ENCODE results near the gene RTTN.

Gene RTTN

DNA sequence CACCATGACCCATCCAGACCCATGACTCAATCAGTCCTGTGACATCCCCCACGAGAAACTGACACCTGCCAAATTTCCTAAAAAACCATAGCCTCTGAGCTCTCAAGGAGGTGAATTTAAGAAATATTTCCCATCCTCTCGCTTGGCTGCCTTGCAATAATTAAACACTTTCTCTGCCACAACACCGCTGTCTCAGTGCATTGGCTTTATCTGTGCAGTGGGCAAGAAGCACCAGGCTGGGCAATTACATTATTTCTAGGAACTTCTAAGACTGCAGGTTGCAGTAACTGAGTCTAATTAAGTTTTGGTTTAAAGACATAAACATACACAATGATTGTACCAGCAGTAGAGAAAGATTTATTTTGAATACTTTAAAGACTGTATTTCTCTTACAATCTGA is 22.0 kb upstream of the RTTN start:
- Mint-ChIP-seq H3K4me3 (no peak overlapping the region), H3K4me1 (no peaks in the 10 kb centered on the region), H3K36me3 (no peaks in the 10 kb centered on the region), H3K9me3 (peaks cover 7% of the 10 kb centered on the region), H3K27me3 (peaks cover 14% of the 10 kb centered on the region), H3K27ac (no peak overlapping the region)
- ATAC-seq = no peak

DNA sequence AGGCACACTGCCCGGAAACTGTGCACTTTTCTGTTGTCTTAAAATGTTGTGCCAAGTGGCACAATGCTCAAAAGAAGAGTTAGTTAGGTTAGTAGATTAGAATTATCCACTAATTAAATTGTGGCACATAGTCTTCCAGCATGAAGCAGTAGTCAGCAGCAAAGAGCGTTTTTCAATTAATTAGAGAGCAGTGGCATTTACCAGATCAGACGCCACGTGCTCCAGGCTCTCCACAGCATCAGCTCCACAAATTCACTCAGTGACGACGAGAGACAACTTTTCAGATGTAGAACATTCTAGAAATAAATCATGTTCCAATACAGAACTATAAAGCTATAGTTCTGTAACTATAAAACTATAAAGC is 16.4 kb upstream of the RTTN start:
- Mint-ChIP-seq H3K27me3 (peaks cover 46% of the 10 kb centered on the region), H3K9me3 (no peaks in the 10 kb centered on the region), H3K36me3 (no peaks in the 10 kb centered on the region), H3K27ac (no peak overlapping the region), H3K4me1 (no peaks in the 10 kb centered on the region), H3K4me3 (no peak overlapping the region)
- ATAC-seq = no peak

DNA sequence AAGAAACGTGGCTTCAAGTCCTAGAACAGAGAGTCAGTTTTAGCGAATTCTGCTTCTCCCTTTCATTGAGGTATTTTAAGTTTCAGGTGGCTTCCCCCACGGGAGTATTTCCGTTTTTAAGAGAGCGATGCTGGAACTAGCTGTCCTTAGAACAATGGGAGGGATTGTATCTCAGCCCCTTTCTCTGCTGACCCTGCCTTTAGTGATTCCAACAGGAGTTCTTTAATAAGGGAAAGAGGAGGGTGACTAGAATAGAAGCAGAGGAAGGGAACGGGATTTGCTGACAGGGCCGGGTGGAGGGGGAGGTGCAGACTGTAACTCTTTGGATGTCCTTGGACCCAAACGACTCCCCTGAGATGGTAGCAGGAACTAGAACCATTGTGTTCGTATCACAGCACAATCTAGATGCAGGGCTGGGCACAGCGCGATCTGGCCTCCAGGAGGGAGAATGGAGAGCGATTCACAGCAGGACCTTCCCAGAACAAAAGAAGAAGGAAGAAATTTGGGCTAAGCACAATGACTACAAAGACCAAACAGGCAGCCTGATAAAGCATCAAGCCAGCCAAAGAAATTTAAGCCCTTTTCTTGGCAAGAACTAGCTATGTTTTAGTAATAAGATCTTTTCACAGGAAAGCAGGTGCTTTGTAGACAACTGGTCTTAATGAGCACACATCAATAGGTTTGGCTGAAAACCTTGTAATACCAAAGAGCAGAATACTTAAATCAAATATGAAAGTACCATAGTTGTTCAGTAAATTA is 15.8 kb upstream of the RTTN start:
- Mint-ChIP-seq H3K27me3 (peaks cover 46% of the 10 kb centered on the region), H3K4me1 (no peaks in the 10 kb centered on the region), H3K9me3 (no peaks in the 10 kb centered on the region), H3K27ac (no peak overlapping the region), H3K4me3 (no peak overlapping the region), H3K36me3 (no peaks in the 10 kb centered on the region)
- no peak for ATAC-seq

DNA sequence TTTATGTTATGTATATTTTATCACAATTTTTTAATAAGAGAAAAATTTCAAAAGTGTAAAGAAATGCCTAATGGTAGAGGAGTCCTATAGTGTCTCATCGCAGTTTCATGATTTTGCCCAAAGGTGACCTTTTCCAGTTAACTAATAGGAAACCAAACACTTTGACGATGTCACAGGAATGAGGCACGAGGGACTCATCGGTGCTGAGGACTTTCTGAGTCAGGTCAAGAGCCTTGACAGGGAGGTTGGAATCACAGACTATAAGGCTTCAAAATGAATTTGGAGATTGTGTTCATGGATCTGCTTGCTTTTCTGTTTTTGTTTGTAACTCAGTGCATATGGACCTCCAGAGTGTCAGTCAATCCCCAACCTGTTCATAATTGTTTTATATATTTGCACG is 15.1 kb upstream of the RTTN start:
- no peaks in the 10 kb centered on the region for H3K9me3 Mint-ChIP-seq
- no peak overlapping the region for H3K4me3 Mint-ChIP-seq
- H3K36me3 Mint-ChIP-seq = no peaks in the 10 kb centered on the region
- no peak overlapping the region for H3K27ac Mint-ChIP-seq
- H3K4me1 Mint-ChIP-seq = no peaks in the 10 kb centered on the region
- H3K27me3 Mint-ChIP-seq = peaks cover 46% of the 10 kb centered on the region
- ATAC-seq = no peak

DNA sequence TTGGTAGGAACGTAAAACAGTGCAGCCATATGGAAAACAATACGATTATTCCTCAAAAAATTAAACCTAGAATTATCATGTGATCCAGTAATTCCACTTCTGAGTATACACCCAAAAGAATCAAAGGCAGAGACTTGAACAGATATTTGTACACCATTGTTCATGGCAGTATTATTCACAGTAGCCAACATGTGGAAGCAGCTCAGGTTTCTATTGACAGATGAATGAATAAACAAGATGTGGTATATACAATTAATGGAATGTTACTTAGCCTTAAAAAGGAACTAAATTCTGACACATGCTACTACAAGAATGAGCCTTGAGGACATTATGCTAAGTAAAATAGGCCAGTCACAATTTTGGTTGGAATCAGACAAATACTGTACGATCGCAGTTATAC is 14.2 kb upstream of the RTTN start:
- no peaks in the 10 kb centered on the region for H3K9me3 Mint-ChIP-seq

DNA sequence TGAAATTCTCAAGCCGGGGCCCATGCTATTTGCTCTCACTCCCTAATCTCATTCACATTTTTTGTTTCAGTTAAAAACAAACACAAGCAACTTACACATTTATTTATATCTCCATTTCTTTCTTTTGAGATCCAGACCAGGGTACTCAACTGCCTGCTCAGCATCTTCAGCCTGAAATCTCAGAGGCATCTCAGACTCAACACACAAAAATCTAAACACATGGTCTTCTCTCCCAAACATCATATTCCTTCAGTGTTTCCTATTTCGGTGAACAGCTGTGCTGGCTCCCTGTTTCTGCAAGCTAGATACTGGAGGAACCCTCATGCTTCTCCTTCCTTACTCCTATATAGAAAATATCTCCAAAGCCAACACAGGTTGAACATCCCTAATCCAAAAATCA is 11.3 kb upstream of the RTTN start:
- Mint-ChIP-seq H3K4me3 (no peak overlapping the region), H3K4me1 (no peaks in the 10 kb centered on the region), H3K36me3 (no peaks in the 10 kb centered on the region), H3K27me3 (peaks cover 43% of the 10 kb centered on the region), H3K9me3 (no peaks in the 10 kb centered on the region), H3K27ac (no peak overlapping the region)
- ATAC-seq = no peak

More for the DNA sequence above, 14.2 kb upstream of the RTTN start:
- Mint-ChIP-seq H3K36me3 (no peaks in the 10 kb centered on the region), H3K27me3 (peaks cover 46% of the 10 kb centered on the region), H3K27ac (no peak overlapping the region), H3K4me1 (no peaks in the 10 kb centered on the region), H3K4me3 (no peak overlapping the region)
- ATAC-seq = no peak

DNA sequence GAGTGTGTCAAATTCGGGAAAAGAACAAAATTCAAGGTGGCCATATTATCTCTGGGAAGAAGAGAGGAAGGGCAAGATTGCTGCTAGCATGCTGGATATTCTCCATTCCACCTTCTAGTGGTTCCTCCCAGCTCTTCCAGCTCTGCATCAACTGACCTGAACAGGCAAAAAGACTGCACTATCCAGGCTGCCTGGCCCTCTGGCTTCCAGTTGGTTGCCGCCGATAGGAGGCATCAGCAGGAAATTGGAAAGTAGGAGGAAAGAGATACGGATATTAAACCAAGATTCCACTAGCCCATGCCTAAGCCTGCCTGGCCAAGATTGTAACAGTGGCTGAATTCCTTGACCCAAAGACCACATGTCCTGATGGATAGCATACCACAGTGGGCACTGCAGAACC is 1.7 kb upstream of the RTTN start:
- Mint-ChIP-seq H3K27me3 (peaks cover 5% of the 10 kb centered on the region), H3K4me1 (peaks cover 21% of the 10 kb centered on the region), H3K9me3 (no peaks in the 10 kb centered on the region), H3K36me3 (peaks cover 3% of the 10 kb centered on the region), H3K4me3 (peak overlapping the region; percentile 71), H3K27ac (no peak overlapping the region)
- no peak for ATAC-seq

DNA sequence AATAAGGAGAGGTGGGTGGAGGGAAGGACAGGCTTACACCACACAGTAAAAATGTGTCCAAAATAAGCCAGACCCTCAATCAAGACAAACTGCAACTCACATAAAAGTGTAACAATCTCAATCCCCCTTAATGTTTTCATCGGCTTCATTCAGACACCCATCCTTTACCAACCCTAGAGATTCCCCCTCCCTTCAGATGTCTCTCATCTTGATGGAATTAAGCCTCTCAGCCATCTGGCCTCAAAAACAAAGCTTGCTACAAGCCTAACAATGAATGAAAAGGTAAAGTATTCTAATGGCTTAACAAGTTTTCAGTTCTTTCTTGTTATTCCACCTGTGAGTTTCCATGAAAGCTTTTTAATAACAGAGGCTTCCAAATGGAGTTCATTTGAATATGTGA is 5.2 kb downstream of the RTTN start:
- Mint-ChIP-seq H3K4me3 (no peak overlapping the region), H3K27ac (no peak overlapping the region), H3K36me3 (peaks cover 34% of the 10 kb centered on the region), H3K9me3 (no peaks in the 10 kb centered on the region), H3K4me1 (peaks cover 20% of the 10 kb centered on the region), H3K27me3 (no peaks in the 10 kb centered on the region)
- no peak for ATAC-seq

DNA sequence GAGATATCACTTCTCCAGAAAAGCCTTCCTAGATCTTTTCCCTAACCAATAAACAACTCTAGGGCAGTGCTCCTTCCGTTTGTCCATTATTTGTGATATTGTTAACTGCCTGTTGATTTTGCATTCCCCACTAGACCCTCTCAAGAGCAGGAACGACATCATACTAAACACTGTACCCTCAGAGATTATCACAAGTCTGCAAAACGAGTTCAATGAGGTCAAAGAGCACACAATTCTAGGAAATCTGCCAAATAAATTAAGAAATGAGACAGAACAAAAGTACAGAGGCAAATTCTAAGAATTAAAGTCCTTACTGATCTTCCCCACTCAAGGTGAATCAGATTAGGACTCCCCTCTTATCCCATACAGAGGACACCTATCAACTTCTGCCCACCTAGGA is 7.6 kb downstream of the RTTN start:
- no peak for ATAC-seq
- peaks cover 51% of the 10 kb centered on the region for H3K36me3 Mint-ChIP-seq

DNA sequence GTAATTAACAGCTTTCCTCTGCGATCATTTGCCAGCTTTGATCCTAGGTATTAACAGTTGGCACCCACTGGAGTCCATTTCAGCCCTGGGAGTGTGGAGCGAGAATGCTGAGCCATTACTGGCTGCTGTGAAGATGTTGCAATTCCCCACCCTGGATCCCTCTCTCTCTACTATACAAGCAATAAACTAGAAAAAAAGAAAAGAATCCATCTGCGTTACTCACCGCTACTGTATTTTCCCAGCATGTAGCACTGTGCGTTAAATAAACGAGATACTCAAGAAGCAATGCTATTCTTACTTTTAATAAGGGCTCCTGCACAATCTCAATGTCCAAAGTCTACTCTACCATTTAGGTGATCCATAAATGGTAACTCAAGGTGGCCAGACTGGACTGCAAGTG is 8.5 kb downstream of the RTTN start:
- Mint-ChIP-seq H3K36me3 (peaks cover 47% of the 10 kb centered on the region), H3K9me3 (no peaks in the 10 kb centered on the region), H3K27ac (no peak overlapping the region), H3K4me1 (peaks cover 34% of the 10 kb centered on the region), H3K4me3 (no peak overlapping the region), H3K27me3 (no peaks in the 10 kb centered on the region)
- no peak for ATAC-seq

More for the DNA sequence above, 7.6 kb downstream of the RTTN start:
- peaks cover 34% of the 10 kb centered on the region for H3K4me1 Mint-ChIP-seq
- H3K27ac Mint-ChIP-seq = no peak overlapping the region
- H3K27me3 Mint-ChIP-seq = no peaks in the 10 kb centered on the region
- H3K4me3 Mint-ChIP-seq = no peak overlapping the region
- no peaks in the 10 kb centered on the region for H3K9me3 Mint-ChIP-seq

DNA sequence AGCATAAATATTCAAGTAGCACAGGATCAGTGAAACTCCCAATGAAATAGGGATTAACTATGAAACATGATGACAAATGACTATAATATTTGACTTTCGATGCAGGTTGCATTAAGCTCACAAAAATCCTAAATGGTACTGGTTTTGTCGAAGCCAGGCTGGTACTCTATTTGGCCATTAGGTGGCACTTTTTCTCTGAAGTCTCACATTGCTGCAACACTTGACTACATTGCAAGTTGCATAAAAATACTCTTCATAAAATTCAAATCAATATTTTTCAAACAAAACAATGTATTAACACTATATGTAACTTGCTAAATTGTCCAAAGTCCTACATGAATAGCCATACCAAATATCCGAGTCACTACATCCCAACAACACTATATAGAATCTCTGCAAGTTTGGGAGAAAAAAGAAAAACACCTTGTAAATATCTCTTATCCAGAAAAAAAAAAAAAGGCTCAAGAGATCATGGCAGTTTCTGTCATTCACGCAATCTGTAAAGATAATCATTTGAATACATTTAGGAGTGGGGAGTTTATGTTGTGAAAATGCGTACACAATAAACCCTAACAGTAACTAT is 9.5 kb downstream of the RTTN start:
- Mint-ChIP-seq H3K27ac (peak overlapping the region; percentile 92), H3K4me1 (peaks cover 34% of the 10 kb centered on the region), H3K4me3 (no peak overlapping the region), H3K27me3 (no peaks in the 10 kb centered on the region), H3K36me3 (peaks cover 51% of the 10 kb centered on the region), H3K9me3 (no peaks in the 10 kb centered on the region)
- no peak for ATAC-seq

DNA sequence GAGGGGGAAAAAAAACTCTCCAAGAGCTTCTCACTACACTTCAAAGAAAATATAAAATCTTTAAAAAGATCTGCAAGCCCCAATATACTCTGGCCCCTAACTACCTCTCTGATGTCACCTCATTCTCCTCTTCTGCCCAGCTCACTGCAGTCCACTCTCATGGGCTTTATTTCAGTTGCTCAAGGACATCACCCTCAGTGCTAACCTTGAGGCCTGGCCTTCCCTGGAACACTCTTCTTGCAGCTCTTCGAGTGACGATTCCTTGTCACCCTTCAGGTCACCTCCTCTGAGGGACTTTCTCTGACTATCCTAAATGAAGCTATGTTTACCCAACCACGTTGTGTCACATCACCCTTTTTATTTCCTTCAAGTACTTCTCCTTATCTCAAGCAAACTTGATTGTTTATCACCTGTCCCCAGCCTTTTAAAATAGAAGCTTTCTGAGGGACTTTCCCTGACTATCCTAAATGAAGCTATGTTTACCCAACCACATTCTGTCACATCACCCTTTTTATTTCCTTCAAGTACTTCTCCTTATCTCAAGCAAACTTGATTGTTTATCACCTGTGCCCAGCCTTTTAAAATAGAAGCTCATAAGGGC is 10.4 kb downstream of the RTTN start:
- Mint-ChIP-seq H3K36me3 (peaks cover 56% of the 10 kb centered on the region), H3K27me3 (no peaks in the 10 kb centered on the region), H3K4me3 (peak overlapping the region; percentile 70), H3K9me3 (no peaks in the 10 kb centered on the region), H3K4me1 (peaks cover 34% of the 10 kb centered on the region), H3K27ac (peak overlapping the region; percentile 92)
- peak; percentile 78 for ATAC-seq

DNA sequence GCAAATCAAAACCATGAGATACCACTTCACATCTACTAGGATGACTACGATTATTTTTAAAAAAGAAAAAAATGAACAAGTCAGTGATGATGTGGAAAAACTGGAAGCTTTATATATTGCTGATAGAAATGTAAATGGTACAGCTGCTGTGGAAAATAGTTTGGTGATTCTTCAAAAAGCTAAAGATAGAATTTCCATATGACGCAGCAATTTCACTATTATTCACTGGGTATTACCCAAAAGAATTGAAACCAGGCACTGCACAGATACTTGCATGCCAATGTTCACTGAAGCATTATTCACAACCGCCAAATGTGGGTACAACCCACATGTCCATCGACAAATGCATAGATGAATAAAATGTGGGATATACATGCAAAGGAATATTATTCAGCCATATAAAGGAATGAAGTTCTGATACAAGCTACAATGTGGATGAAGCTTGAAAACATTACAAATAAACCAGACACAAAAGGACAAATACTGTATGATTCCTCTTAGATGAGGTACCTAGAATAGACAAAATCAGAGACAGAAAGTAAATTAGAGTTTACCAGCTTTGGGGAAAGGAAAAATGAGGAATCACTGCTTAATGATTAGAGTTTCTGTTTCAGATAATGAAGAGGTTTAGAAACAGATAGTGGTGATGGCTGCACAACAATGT is 11.1 kb downstream of the RTTN start:
- peak; percentile 87 for ATAC-seq
- H3K27me3 Mint-ChIP-seq = no peaks in the 10 kb centered on the region
- peaks cover 63% of the 10 kb centered on the region for H3K36me3 Mint-ChIP-seq
- H3K4me3 Mint-ChIP-seq = peak overlapping the region; percentile 30
- H3K9me3 Mint-ChIP-seq = no peaks in the 10 kb centered on the region
- H3K27ac Mint-ChIP-seq = peak overlapping the region; percentile 92
- peaks cover 34% of the 10 kb centered on the region for H3K4me1 Mint-ChIP-seq

DNA sequence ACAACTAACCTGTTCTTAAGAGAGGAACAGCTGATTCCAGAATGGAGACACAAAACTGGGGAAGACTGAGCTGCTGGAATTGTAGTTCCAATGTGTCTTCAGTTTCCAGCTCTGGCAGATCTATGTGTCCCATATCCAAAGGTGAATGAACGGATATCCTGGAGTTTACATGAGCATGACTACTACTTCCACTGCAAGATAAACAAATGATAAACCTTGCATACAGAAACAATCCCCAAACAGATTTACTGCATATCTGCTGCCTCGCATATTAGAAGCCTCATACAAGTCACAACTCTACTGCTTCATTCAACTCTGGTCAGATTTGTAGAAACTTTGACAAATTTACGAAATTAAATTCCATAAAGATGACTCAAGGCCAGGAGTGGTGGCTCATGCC is 15.0 kb downstream of the RTTN start:
- Mint-ChIP-seq H3K27me3 (no peaks in the 10 kb centered on the region), H3K9me3 (no peaks in the 10 kb centered on the region), H3K4me1 (peaks cover 33% of the 10 kb centered on the region), H3K27ac (no peak overlapping the region), H3K36me3 (peaks cover 66% of the 10 kb centered on the region), H3K4me3 (no peak overlapping the region)
- no peak for ATAC-seq

DNA sequence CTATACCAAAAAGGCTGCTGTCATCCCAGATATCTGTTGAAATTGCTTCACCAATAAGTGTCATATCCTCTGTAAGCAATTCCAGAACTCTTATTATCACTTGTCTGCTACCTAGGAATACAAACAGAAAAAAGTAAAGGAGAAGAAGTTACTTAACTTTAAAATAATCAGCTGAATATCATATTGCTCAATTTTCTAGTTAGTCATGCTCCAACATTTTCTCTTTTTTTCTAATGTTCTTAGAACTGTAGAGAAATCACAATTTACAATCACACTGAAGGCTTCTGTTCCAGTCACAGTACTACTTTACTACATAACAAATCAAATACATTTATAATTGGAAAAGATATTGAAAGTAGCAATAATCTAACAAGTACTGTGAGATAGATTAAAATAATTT is 17.4 kb downstream of the RTTN start:
- Mint-ChIP-seq H3K4me3 (no peak overlapping the region), H3K27ac (no peak overlapping the region), H3K4me1 (peaks cover 12% of the 10 kb centered on the region), H3K9me3 (no peaks in the 10 kb centered on the region), H3K27me3 (no peaks in the 10 kb centered on the region), H3K36me3 (peaks cover 70% of the 10 kb centered on the region)
- no peak for ATAC-seq

DNA sequence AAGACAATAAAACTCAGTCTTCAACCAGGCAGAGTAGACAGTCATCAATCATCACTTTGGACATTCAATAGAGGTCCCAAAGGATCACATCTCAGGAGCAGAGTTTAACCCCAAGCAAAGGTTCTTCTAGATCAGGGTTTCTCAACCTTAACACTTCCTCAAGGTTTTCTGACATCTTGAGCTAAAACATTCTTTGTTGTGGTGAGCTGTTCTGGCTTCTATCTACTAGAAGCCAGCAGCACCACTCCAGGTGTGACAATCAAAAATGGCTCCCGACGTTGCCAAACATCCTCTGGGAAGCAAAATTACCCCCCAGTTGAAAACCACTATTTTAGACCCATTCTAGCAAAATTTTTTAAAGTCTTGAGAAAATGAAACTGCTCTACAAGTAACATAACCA is 22.0 kb downstream of the RTTN start:
- no peak for ATAC-seq
- H3K9me3 Mint-ChIP-seq = no peaks in the 10 kb centered on the region
- H3K4me1 Mint-ChIP-seq = peaks cover 10% of the 10 kb centered on the region
- no peak overlapping the region for H3K27ac Mint-ChIP-seq
- H3K36me3 Mint-ChIP-seq = peaks cover 63% of the 10 kb centered on the region
- H3K27me3 Mint-ChIP-seq = no peaks in the 10 kb centered on the region
- H3K4me3 Mint-ChIP-seq = no peak overlapping the region
